Loucy (cell line): Measurements from ENCODE around the gene LRR1.

ENCODE experiments used
- EZH2phosphoT487 ChIP-seq: fragments of 200-600 bp; IDR thresholded peaks from 2 replicates; pipeline ENCODE4 v1.6.1; 2018; ENCODE audit warnings: antibody characterized with exemption, mild to moderate bottlenecking, moderate library complexity, borderline replicate concordance
- TF ChIP-seq, protein P1 (sequence below): fragments of 200-600 bp; sonication (generic); conservative IDR thresholded peaks from 2 replicates; pipeline ENCODE4 v1.5.1; 2014; ENCODE audit warnings: mild to moderate bottlenecking, antibody characterized with exemption, low read length

DNA sequence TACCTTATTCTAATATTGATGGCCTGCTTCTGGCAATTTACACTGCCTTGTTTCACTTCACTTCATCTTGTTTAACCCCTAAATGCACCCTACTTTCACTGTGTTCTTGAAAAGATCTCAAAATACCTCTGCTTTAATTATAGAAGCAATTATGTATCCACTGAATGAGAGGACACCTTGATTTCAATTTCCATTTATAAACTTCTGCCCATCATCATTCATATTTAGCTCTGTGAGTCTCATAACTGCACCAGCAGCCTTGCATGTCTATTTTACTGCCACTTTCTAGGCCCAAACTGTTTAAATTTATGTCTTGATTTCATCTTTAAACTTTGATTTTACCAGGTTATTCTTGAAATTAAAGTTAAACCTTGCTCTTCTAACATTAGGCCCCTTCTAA, 43.4 kb downstream of the LRR1 start:
- TF ChIP-seq, protein P1, sequence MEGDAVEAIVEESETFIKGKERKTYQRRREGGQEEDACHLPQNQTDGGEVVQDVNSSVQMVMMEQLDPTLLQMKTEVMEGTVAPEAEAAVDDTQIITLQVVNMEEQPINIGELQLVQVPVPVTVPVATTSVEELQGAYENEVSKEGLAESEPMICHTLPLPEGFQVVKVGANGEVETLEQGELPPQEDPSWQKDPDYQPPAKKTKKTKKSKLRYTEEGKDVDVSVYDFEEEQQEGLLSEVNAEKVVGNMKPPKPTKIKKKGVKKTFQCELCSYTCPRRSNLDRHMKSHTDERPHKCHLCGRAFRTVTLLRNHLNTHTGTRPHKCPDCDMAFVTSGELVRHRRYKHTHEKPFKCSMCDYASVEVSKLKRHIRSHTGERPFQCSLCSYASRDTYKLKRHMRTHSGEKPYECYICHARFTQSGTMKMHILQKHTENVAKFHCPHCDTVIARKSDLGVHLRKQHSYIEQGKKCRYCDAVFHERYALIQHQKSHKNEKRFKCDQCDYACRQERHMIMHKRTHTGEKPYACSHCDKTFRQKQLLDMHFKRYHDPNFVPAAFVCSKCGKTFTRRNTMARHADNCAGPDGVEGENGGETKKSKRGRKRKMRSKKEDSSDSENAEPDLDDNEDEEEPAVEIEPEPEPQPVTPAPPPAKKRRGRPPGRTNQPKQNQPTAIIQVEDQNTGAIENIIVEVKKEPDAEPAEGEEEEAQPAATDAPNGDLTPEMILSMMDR = no peak
- no peak for TF ChIP-seq EZH2phosphoT487
